Fibroblast of lung (primary cell): ENCODE data around the gene ISG15. TPM values are rescaled to one million over a fixed set of nuclear protein-coding genes. Genes with fewer than 3 reads are reported as not detected.
A peak's percentile ranks its signal among the peaks of the same experiment; 100 is the strongest.

Experiments
- DNase-seq, 2 donors: peaks; one replicate each; pipeline versions ENCODE4 v3.0.0 to v3.0.0-alpha.2; 2010; ENCODE audit warnings: low read depth in 2 of 2
- H2AFZ ChIP-seq: 2 replicates; pipeline ENCODE4 v1.5.1; 2012; ENCODE audit warnings: low read length, control low read depth, inconsistent platforms
- H3K27ac ChIP-seq: 2 replicates; pipeline ENCODE4 v1.5.1; 2011; ENCODE audit warnings: low read length, control low read depth; ENCODE audit not compliant: insufficient read depth
- H3K27me3 ChIP-seq: 2 replicates; pipeline ENCODE4 v1.5.1; 2011; ENCODE audit warnings: mild to moderate bottlenecking, low read length; ENCODE audit not compliant: control insufficient read depth, insufficient read depth
- H3K36me3 ChIP-seq: 2 replicates; pipeline ENCODE4 v1.5.1; 2011; ENCODE audit warnings: low read length; ENCODE audit not compliant: control insufficient read depth, insufficient read depth
- H3K4me1 ChIP-seq: 2 replicates; pipeline ENCODE4 v1.5.1; 2011; ENCODE audit warnings: low read length; ENCODE audit not compliant: control insufficient read depth, insufficient read depth; ENCODE audit errors: extremely low read depth
- H3K4me2 ChIP-seq: 2 replicates; pipeline ENCODE4 v1.5.1; 2011; ENCODE audit warnings: low read length, control low read depth; ENCODE audit not compliant: insufficient read depth; ENCODE audit errors: extremely low read depth
- H3K4me3 ChIP-seq, 4 experiments: fragments of 200-600 bp in 1 of 4; sonication (generic) in 1 of 4; replicated peaks in 1 of 4; 2 replicates each; pipeline ENCODE4 v1.5.1; 2011 to 2016; ENCODE audit warnings: low read length in 4 of 4, low read depth in 3 of 4, mild to moderate bottlenecking in 3 of 4, control low read depth in 2 of 4, inconsistent platforms in 1 of 4, mixed read lengths in 1 of 4; ENCODE audit not compliant: insufficient read depth in 1 of 4; ENCODE audit errors: control extremely low read depth in 1 of 4
- H3K79me2 ChIP-seq: 2 replicates; pipeline ENCODE4 v1.5.1; 2012; ENCODE audit warnings: mild to moderate bottlenecking, low read length, inconsistent platforms; ENCODE audit not compliant: control insufficient read depth, insufficient read depth
- H3K9ac ChIP-seq: 2 replicates; pipeline ENCODE4 v1.5.1; 2011; ENCODE audit warnings: mild to moderate bottlenecking, low read length, control low read depth; ENCODE audit not compliant: insufficient read depth
- H3K9me3 ChIP-seq: 2 replicates; pipeline ENCODE4 v1.5.1; 2012; ENCODE audit warnings: low read depth, low read length; ENCODE audit not compliant: control insufficient read depth, insufficient read depth
- H4K20me1 ChIP-seq: 2 replicates; pipeline ENCODE4 v1.5.1; 2011; ENCODE audit warnings: low read length; ENCODE audit not compliant: control insufficient read depth, insufficient read depth; ENCODE audit errors: extremely low read depth
- CTCF ChIP-seq, 2 donors: IDR thresholded peaks in 1 of 2; conservative IDR thresholded peaks in 1 of 2; 1 replicate in 1 of 2; 2 replicates in 1 of 2; pipeline ENCODE4 v1.5.1; 2011 to 2012; ENCODE audit warnings: low read length in 2 of 2, control low read depth in 1 of 2, inconsistent platforms in 1 of 2, low read depth in 1 of 2, mild to moderate bottlenecking in 1 of 2
- EZH2 ChIP-seq: IDR thresholded peaks from 2 replicates; pipeline ENCODE4 v1.5.1; 2012; ENCODE audit warnings: low read length, control low read depth, mild to moderate bottlenecking; ENCODE audit errors: missing control alignments
- polyA plus RNA-seq, 2 donors: library from polyadenylated mRNA; depleted of rRNA in 1 of 2; stranded (reverse) in 1 of 2; unstranded in 1 of 2; fragments of >200 nt; gene quantifications; 2 replicates each; pipeline ENCODE4 v1.2.1, GENCODE V29; 2011 to 2012; ENCODE audit warnings: missing spikeins in 1 of 2
- total RNA-seq: library from RNA; depleted of rRNA; stranded (reverse); fragments of >200 nt; gene quantifications from 2 replicates; pipeline ENCODE4 v1.2.1, GENCODE V29; 2014

ISG15 gene
- total and polyA plus RNA-seq, 2 donors (not counting 1 experiment from before 2014, with no cell fraction given), result 24.2 to 93.3 TPM

GRCh38 chr1:999725-1000356, 13.5 kb upstream of the ISG15 start, which contains the start of gene HES4:
Gene HES4 (minus strand): TSS chr1:1000097. CDS start chr1:999973, 124 bp downstream.
- DNase-seq, result peak; percentile 90 to 93
- Histone ChIP-seq H3K4me2 (peak within 1 kb of the TSS; percentile 63), H3K9me3 (no peaks in the 10 kb centered on the region), H3K27ac (peak within 1 kb of the TSS; percentile 67), H3K36me3 (no peaks in the 10 kb centered on the region), H3K9ac (peak within 1 kb of the TSS; percentile 89), H3K27me3 (peaks cover 14% of the 10 kb centered on the region), H3K4me3 (peak within 1 kb of the TSS; percentile 25 to 61 (median 44)), H4K20me1 (no peaks in the 10 kb centered on the region), H3K4me1 (peaks cover 2% of the 10 kb centered on the region), H2AFZ (no peak within 1 kb of the TSS), H3K79me2 (no peaks in the 10 kb centered on the region)
- no peak for TF ChIP-seq CTCF (conservative IDR thresholded peaks at IDR 0.05 in 1 of 2, IDR thresholded peaks at IDR 0.05 in 1 of 2; ENCODE audit: low read depth in 1 of 2, low read length in 2 of 2)

GRCh38 chr1:1000357-1001056, 12.8 kb upstream of the ISG15 start:
- H2AFZ ChIP-seq, result no peak overlapping the region
- peak overlapping the region; percentile 25 to 61 (median 44) for H3K4me3 ChIP-seq

More at GRCh38 chr1:1000357-1001056, 12.8 kb upstream of the ISG15 start:
- DNase-seq, result peak; percentile 77 to 88
- Histone ChIP-seq H3K4me1 (peaks cover 2% of the 10 kb centered on the region), H3K79me2 (no peaks in the 10 kb centered on the region), H3K9ac (peak overlapping the region; percentile 89), H3K4me2 (peak overlapping the region; percentile 63), H3K36me3 (no peaks in the 10 kb centered on the region), H3K27me3 (peaks cover 13% of the 10 kb centered on the region), H3K27ac (peak overlapping the region; percentile 67), H4K20me1 (no peaks in the 10 kb centered on the region), H3K9me3 (no peaks in the 10 kb centered on the region)
- no peak for TF ChIP-seq EZH2
- TF ChIP-seq CTCF (conservative IDR thresholded peaks at IDR 0.05 in 1 of 2, IDR thresholded peaks at IDR 0.05 in 1 of 2; ENCODE audit: low read depth in 1 of 2, low read length in 2 of 2), result no peak
